Activated gamma-delta T cell treated with Interleukin-2 at 50 U/mL for 16 hours (primary cell): ENCODE results near the gene TBC1D5.
"Not testable (repeated sequence)": the region's sequence is repeated elsewhere in the genome, so short reads cannot be mapped to it uniquely, and the experiment has no call there.

ENCODE experiments used
- DNase-seq: peaks from one replicate; pipeline ENCODE4 v3.0.0-alpha.2; 2020

Gene TBC1D5, protein sequence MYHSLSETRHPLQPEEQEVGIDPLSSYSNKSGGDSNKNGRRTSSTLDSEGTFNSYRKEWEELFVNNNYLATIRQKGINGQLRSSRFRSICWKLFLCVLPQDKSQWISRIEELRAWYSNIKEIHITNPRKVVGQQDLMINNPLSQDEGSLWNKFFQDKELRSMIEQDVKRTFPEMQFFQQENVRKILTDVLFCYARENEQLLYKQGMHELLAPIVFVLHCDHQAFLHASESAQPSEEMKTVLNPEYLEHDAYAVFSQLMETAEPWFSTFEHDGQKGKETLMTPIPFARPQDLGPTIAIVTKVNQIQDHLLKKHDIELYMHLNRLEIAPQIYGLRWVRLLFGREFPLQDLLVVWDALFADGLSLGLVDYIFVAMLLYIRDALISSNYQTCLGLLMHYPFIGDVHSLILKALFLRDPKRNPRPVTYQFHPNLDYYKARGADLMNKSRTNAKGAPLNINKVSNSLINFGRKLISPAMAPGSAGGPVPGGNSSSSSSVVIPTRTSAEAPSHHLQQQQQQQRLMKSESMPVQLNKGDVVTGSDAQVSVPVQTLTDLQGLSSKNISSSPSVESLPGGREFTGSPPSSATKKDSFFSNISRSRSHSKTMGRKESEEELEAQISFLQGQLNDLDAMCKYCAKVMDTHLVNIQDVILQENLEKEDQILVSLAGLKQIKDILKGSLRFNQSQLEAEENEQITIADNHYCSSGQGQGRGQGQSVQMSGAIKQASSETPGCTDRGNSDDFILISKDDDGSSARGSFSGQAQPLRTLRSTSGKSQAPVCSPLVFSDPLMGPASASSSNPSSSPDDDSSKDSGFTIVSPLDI

DNA sequence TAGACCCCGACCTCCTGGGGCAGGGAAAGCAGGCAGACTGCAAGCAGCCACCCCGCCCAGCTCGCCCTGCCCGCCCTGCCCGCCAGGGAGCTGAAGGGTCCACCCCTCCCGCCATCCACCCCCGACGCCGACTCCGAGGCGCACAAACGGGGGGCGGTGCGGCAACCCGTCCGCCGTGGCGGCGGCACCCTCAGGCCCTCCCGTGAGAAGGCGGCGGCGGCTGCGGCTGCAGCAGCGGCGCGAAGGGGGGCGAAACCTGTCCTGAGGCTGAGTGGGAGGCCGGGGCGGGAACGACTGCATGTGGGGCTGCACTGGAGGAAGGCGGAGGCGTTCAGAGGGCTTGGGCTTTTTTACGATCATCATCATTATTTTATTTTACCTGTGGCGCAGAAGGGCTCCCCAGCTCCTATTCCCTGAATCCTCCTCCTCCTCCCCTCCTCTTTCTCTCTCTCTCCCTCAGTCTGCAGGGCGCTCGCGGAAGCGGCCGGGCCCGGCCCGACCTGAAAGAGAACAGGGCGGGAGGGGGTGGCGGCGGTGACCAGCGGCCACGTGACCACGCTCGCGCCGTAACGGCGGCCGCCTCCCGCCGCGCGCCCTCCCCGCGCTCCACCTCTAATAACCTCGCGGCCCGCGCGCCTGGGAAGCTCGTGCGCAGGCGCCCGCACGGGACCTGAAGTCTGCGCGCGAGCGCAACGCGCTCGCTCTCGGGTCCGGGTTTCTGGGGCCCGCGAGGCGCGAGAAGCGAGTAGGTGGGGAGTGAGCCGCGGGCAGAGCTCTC is at the start of gene TBC1D5:
Gene TBC1D5 (minus strand): TSS at position 530 of the 778 bp plus-strand sequence. CDS start 234,061 bp downstream, outside the sequence.
- peak; percentile 87 for DNase-seq

DNA sequence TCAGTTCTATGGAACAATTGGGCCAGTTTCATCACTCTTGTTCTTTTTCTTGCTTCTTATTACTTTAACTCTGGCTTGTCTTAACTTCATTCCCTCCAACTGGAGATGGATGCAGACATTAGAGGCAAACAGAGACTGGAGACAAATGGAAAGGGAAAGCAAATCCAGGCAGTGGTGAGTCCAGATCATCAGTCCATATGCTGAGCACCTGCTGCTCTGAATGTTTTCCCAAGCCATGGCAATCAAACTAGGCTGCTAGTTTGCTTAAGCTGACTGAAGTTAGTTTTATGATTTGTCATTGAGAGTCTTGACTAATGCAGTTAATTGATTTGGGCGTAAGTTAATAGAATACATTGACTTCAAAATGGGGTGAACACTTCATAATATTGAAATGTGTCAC is 41.0 kb upstream of the TBC1D5 start:
- no peak for DNase-seq

DNA sequence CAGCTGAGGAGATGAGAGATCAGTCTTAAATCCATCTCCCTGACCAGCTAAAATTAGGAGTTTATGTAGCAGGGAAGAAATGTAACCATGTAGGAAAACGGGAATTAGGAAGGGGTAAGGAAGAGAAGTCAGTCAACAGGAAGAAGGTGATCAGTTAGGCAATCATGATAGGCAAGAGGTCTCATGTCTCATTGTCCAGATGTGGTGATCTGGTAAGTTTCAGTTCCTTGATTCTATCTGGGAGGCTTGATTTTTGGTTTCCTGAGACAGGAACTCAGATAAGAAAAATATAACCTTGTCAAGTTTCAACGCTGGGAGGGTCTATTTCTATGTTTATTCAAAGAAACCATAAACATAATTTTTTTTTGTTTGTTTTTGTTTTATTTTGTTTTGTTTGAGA is 40.3 kb upstream of the TBC1D5 start:
- DNase-seq: no peak

DNA sequence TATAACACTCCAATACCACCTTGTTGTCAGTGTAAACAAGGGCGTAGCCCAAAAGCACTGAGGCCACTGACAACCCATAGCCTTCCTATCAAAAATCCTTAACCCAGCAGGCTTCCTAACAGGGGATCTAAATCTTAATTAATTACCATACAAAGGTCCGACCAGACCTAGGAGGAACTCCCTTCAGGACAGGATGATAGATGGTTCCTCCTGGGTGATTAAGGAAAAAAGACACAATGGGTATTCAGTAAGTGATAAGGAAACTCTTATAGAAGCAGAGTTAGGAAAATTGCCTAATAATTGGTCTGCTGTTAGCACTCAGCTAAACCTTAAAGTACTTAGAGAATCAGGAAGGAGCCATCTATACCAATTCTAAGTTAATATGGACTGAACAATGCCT is 37.9 kb upstream of the TBC1D5 start:
- not testable (repeated sequence) for DNase-seq

DNA sequence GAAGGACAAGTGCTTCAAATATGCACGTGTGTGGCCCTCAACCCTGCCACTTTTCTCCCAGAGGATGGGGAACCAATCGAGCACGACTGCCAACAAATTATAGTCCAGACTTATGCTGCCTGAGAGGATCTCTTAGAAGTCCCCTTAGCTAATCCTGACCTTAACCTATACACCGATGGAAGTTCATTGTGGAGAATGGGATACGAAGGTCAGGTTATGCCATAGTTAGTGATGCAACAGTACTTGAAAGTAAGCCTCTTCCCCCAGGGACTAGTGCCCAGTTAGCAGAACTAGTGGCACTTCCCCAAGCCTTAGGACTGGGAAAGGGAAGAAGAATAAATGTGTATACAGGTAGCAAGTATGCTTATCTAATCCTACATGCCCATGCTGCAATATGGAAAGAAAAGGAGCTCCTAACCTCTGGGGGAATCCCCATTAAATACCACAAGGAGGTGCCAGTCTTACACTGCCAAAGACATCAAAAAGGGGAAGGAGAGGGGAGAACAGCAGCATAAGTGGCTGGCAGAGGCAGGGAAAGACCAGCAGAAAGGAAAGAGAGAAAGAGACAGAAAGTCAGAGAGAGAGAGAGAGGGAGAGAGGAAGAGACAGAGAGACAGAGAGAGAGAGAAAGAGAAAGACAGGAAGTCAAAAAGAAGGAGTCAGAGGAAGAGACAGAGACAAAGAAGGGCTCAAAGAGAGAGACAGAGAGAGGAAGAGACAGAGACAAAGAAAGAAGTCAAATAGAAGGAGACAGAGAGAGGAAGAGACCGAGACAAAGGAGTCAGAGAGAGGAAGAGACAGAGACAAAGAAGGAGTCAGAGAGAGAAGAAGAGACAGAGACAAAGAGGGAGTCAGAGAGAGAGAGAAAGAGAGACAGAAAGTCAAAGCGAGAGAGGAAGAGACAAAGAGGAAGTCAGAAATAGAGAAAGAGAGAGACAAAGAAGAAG is 37.1 kb upstream of the TBC1D5 start:
- DNase-seq: not testable (repeated sequence)

DNA sequence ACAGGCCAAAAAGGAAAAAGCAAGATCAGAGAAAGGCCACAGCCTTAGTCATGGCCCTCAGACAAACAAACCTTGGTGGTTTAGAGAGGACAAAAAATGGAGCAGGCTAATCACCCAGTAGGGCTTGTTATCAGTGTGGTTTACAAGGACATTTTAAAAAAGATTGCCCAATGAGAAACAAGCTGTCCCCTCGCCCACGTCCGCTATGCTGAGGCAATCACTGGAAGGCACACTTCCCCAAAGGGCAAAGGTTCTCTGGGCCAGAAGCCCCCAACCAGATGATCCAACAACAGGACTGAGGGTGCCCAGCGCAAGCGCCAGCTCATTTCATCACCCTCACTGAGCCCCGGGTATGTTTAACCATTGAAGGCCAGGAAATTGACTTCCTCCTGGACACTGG is 34.9 kb upstream of the TBC1D5 start:
- not testable (repeated sequence) for DNase-seq

DNA sequence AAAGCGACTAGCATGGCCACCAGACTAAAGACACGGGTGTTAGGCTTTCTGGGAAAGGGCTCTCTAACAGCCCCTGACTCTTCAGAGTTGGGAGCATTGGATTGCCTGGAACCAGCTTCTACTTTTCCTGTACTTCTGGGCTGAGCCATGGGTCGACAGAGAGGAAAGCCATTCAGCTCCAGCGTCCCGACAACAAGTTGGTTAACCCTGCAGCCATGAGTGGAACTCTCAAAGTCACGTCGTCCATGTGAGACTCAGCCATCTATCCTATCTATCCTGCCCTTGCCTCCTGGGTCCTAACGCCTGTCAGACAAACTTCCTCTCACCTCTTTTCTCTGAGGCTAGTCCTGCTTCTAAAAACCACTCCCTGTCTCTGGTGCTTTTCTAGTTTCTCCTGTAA is 32.6 kb upstream of the TBC1D5 start:
- no peak for DNase-seq

DNA sequence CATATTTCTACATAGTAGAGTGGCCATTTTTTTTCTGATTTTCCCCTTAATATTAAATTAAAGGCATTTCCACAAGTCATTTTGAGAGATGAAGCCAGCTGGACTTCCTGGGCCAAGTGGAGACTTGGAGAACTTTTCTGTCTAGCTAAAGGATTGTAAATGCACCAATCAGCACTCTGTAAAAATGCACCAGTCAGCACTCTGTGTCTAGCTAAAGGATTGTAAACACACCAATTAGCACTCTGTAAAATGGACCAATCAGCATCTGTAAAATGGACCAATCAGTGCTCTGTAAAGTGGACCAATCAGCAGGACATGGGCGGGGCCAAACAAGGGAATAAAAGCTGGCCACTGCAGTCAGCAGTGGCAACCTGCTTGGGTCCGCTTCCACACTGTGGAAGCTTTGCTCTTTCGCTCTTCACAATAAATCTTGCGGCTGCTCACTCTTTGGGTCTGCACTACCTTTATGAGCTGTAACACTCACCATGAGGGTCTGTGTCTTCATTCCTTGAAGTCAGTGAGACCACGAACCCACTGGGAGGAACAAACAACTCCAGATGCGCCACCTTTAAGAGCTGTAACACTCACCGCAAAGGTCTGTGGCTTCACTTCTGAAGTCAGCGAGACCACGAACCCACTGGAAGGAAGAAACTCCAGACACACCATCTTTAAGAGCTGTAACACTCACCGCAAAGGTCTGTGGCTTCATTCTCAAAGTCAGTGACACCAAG is 31.9 kb upstream of the TBC1D5 start:
- DNase-seq: peak; percentile 26

DNA sequence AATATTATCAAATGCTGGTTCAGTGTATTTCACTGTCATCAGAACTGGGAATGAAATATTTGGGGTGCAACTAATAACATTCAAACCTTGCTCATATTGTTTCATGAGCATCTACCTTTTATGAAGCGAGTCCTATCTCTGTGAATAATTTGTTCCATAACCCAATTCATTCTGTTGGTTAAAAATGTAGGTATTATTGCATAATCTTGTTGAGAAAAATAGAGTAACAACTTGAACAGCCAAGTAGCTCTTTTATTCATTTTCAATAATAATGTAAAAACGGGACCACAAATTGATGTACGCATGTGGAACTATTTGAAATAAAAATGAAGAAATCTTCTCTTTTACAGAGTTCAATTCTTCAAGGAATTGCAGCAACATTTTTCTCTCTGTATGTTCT is 30.1 kb upstream of the TBC1D5 start:
- DNase-seq: no peak

DNA sequence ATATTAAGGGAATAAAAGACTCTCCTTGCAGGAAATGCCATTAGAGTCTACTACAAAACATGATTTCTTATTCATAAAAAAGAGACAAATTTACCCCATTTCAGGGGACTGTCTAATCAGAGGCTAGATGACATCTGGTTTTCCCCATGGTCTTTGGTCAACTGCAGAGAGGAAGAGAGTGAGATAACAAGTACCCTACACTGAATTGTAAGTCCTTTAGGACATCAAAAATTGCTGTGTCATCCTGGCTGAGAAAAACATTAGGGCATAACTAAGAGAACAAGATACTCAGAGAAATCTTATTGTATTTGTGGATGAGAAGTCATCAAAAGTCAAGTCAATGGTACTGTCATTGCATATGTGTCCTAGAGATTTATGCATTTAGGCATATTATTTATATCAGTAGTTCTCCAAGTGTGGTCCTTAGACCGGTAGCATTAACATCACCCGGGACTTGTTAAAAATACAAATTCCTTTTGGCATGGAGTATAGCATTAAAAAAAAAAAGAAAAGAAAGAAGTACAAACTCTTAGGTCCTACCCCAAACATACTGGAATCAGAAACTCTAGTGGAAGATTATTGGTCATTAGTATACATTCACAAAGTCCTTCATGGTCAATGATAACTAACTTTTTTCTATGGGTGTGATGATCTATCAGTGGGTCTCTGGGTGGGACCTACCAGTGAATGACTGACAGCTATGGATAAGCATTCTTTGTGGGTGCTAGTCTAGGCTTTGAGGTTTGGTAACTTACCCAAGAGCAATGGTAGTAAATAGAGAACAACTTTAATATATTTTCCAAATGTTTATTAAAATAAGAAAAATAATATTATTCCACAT is 29.0 kb upstream of the TBC1D5 start:
- no peak for DNase-seq

DNA sequence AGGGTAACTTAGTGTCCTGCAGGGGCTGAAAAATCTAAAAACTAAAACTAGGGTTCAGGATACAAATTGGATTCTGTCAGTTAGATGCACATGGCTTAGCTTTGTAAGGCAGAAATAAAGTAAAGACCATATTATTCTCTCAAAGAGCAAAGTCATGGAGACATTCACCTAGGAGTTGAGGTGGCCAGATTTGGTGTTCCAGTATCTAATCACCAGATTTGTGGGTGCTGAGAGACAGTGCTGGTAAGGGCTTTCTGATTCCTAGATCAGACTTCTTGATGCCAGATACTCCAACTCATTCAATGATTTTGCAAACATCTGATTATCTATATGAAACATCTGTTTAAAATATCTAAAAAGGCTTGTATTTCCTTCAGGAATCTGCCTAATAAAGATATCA is 28.3 kb upstream of the TBC1D5 start:
- no peak for DNase-seq

DNA sequence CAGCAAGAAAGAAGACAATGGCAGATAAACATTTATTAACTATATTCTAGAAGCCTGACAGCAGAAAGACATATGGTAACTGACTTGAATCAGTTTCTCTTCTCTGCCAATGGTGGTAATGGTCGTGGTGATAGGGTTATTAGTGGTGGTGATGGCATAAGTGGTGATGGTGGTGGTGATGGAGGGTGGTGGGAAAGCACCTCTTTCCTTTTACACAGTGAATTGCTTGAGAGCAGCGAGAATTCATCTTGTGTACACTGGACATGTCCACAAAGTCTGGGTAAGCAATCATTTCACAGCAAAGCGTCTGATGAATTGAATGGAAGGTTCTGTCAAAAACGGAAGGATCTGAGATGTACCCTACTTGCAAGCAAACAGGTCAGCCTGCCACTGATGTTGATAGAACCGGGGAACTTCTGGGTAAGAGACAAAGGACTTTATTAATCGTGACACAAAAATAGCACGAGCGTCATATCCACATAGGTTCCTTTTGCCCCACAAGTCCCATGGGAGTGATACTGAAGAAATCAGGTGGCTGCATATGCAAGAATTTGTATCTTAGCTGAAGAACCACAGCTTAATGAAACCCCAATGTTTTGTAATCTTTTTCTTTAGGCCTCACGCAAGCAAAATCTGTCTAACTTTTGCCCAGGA is 23.5 kb upstream of the TBC1D5 start:
- no peak for DNase-seq

DNA sequence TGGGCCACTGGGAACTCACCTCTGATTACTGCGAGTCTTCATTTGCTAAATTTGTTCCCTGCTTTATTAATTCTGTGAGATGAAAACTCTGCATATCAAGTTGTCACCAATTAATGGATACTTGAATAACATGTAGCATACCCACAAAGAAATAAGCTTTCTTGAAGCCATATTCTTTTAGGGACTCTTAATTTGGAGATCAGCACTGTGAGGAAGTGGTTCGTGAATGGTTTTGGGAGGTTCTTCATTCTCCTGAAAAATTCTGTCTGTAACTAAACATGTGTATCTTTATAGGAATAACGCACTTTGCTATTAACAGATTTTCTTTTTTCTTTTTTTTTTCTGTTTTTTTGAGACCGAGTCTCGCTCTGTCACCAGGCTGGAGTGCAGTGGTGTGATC is 19.1 kb upstream of the TBC1D5 start:
- no peak for DNase-seq

DNA sequence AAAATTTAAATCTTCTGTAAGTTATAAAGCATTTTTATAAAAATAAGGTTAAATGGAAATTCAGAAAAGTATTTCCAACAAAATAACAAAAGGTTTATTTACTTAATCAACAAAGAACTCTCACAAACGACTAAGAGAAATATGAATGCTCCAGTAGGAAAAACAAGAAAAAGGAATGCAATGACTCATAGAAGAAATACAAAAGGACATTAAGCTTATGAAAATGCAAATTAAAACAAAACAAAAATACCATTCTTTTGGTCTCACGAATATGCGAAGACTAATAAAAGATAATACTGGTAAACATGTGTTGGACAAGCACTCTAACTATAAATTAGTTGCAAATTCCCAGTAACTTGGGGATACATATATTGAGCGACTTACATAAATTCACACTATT is 17.5 kb upstream of the TBC1D5 start:
- DNase-seq: no peak

DNA sequence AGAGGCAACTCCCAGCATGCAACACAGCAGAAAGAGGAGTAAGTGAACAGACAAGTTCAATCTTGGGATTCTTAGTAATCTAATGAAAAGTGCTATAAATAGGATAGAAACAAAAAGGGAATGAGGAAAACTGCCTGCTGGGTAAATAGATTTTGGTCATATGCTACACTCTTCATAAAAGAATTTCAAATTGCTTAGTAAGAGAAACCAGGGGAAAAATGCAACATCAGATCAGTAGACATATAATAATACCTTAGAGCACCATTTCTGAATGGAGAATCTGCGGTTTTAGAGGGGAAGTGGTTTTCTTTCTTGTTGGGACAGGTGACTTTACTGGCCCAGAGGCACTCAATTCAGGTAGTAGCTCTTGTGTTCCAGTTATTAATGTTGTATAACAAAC is 13.4 kb upstream of the TBC1D5 start:
- no peak for DNase-seq

DNA sequence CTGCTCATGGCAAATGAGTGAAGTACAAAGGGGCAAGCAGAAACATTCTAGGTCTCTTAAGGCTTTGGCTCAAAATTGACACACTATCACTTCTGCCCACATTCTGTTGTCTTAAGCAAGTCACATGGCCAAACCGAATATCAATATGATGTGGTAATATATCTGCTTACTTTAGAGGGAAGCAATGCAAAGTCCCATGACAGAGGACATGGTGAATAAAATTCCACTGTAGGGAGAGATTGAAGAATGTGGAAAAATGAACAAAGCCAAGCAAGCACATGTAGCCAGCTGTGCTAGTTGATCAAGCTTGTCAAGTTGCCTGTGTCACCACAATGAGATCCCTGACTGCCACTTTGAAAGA is 11.2 kb upstream of the TBC1D5 start:
- no peak for DNase-seq

DNA sequence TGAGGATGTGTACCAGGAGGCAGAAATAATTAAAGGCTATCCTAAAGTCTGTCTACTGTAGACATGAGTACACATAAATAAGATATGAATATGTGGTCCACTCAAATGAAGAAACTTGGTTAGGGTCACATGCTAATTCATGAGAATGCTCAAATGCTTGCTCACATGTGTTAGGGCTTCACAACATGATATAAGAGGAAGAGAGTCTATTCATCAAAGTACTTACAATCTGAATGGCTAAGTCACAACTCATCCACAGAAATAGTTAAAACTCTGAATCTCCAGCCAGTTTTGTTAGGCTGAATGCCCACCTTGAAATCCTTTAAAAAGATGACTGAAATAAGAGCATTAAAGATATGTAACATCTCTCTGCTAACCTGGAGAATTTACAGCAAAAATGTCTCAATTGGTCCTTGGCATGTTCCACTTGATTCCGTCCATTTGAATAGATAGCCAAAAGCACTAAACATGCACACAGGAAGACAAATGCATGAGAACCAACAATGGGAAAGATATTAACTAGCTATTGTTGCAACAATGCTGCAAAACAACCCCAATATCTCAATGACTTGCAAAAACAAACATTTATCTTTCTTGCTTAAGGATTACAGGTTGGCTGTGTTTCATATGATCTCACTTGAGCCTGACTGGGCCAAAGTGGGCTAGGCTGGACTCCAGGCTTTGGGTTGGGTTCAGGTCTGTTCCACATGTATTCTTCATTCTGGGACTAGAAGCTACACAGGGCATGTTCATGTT is 10.6 kb upstream of the TBC1D5 start:
- no peak for DNase-seq

DNA sequence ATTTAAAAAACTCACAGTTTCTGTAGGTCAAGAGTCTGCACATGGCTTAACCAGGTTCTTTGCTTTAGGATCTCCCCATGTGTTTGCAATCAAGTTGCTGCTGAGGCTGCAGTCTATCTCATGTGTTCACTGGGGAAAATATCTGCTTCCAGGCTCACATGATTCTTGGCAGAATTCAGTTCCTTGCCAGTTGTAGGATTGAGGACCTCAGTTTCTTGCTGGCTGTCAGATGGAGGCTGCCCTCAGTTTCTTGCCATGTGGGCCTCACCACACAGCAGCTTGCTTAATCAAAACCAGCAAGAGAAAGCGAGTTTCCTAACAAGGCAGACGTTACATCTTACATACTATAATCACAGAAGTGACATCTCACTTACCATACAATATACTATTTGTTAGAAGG is 10.0 kb upstream of the TBC1D5 start:
- no peak for DNase-seq

DNA sequence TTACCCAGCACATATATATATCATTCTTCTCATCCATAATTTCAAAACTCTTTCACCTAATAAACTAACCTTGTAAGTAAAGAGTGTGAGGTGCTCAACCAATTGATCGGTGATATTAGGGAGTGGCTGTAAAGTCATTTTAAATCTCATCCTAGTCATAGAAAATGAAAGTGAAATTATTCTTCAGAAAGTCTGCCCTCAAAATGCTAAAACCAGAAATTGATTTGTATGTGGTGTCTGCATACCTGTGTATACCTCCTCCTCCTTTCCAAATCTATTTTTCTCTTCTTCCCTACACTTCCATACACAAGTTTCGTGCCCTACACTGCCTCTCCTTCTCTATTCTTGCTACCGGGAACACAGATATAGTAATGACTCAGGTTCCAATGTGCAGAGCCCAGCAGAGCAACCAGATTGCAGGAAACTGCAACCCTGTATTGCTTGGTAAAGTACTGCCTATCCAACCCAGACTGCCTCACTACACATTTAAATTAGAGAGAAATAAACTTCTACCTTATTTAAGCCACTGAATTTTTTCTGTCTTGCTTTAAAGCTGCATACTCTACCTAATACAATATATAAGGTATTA is 7.4 kb upstream of the TBC1D5 start:
- no peak for DNase-seq
